ENCODE measurements around the gene WAPL. TPM values are rescaled to one million over a fixed set of nuclear protein-coding genes. Genes with fewer than 3 reads are reported as not detected.

Gene WAPL
- polyA plus RNA-seq, 1 donor from 2014 or later, result 30.6 TPM

GRCh38 chr10:86403183-86403797 lies 118.3 kb downstream of the WAPL start:
- Histone ChIP-seq H3K4me3 (ENCODE audit: low read length) (no peak overlapping the region), H3K9ac (ENCODE audit: low read length) (no peak overlapping the region), H3K9me3 (ENCODE audit: low read length) (no peaks in the 10 kb centered on the region), H4K20me1 (ENCODE audit: insufficient read depth) (no peaks in the 10 kb centered on the region), H3K4me2 (ENCODE audit: low read length) (no peak overlapping the region), H3K36me3 (ENCODE audit: insufficient read depth, low read length) (no peaks in the 10 kb centered on the region), H3F3A (ENCODE audit: insufficient read depth, low read length, poor library complexity, severe bottlenecking) (peaks cover 8% of the 10 kb centered on the region), H3K79me2 (replicated peaks; ENCODE audit: insufficient read depth, low read length) (no peaks in the 10 kb centered on the region), H2AFZ (ENCODE audit: low read depth, low read length) (no peak overlapping the region), H3K9me2 (ENCODE audit: insufficient read depth, low read length) (no peaks in the 10 kb centered on the region), H3K27me3 (ENCODE audit: insufficient read depth, low read depth, low read length) (peaks cover 35% of the 10 kb centered on the region), H3K27ac (ENCODE audit: low read length) (no peak overlapping the region)
- TF ChIP-seq SMC3 (conservative IDR thresholded peaks at IDR 0.05; ENCODE audit: poor library complexity), result no peak
- TF ChIP-seq REST (IDR thresholded peaks at IDR 0.05; ENCODE audit: borderline replicate concordance), result no peak
- no peak for TF ChIP-seq EZH2 (IDR thresholded peaks at IDR 0.05; ENCODE audit: borderline replicate concordance, insufficient read depth, low read length, poor library complexity, severe bottlenecking)
- no peak for TF ChIP-seq MXI1 (conservative IDR thresholded peaks at IDR 0.05; ENCODE audit: poor library complexity, severe bottlenecking)
- no peak for TF ChIP-seq CTCF (IDR thresholded peaks at IDR 0.05; ENCODE audit: poor library complexity, severe bottlenecking)
- TF ChIP-seq POLR2AphosphoS5 (IDR thresholded peaks at IDR 0.05), result no peak
- no peak for TF ChIP-seq RAD21 (conservative IDR thresholded peaks at IDR 0.05)
- TF ChIP-seq EP300 (conservative IDR thresholded peaks at IDR 0.05; ENCODE audit: poor library complexity, severe bottlenecking), result no peak
- no peak for TF ChIP-seq TAF1 (IDR thresholded peaks at IDR 0.05; ENCODE audit: low read depth)

- no peak overlapping the region for H2AFZ ChIP-seq (ENCODE audit: low read depth, low read length)
- peaks cover 8% of the 10 kb centered on the region for H3F3A ChIP-seq (ENCODE audit: insufficient read depth, low read length, poor library complexity, severe bottlenecking)
- no peaks in the 10 kb centered on the region for H4K20me1 ChIP-seq (ENCODE audit: insufficient read depth)
- H3K9ac ChIP-seq (ENCODE audit: low read length), result no peak overlapping the region
- no peaks in the 10 kb centered on the region for H3K9me2 ChIP-seq (ENCODE audit: insufficient read depth, low read length)
- H3K27me3 ChIP-seq (ENCODE audit: insufficient read depth, low read depth, low read length), result peaks cover 35% of the 10 kb centered on the region
- H3K36me3 ChIP-seq (ENCODE audit: insufficient read depth, low read length), result no peaks in the 10 kb centered on the region
- H3K9me3 ChIP-seq (ENCODE audit: low read length), result no peaks in the 10 kb centered on the region
- TF ChIP-seq EZH2 (IDR thresholded peaks at IDR 0.05; ENCODE audit: borderline replicate concordance, insufficient read depth, low read length, poor library complexity, severe bottlenecking), result no peak
- TF ChIP-seq SMC3 (conservative IDR thresholded peaks at IDR 0.05; ENCODE audit: poor library complexity), result no peak
- TF ChIP-seq TAF1 (IDR thresholded peaks at IDR 0.05; ENCODE audit: low read depth), result no peak
- no peak for TF ChIP-seq MXI1 (conservative IDR thresholded peaks at IDR 0.05; ENCODE audit: poor library complexity, severe bottlenecking)
- no peak for TF ChIP-seq RAD21 (conservative IDR thresholded peaks at IDR 0.05)
- no peak for TF ChIP-seq REST (IDR thresholded peaks at IDR 0.05; ENCODE audit: borderline replicate concordance)
- no peak for TF ChIP-seq EP300 (conservative IDR thresholded peaks at IDR 0.05; ENCODE audit: poor library complexity, severe bottlenecking)
- TF ChIP-seq POLR2AphosphoS5 (IDR thresholded peaks at IDR 0.05), result no peak
- TF ChIP-seq CTCF (IDR thresholded peaks at IDR 0.05; ENCODE audit: poor library complexity, severe bottlenecking), result no peak
- H3K27ac ChIP-seq (ENCODE audit: low read length), result no peak overlapping the region
- H3K4me3 ChIP-seq (ENCODE audit: low read length), result peak overlapping the region; percentile 32
- no peaks in the 10 kb centered on the region for H3K79me2 ChIP-seq (replicated peaks; ENCODE audit: insufficient read depth, low read length)
- H3K4me2 ChIP-seq (ENCODE audit: low read length), result no peak overlapping the region
Observed at GRCh38 chr10:86402283-86402941, 119.2 kb downstream of the WAPL start.

Data from neural cell (in vitro differentiated cells).